ENCODE measurements around the gene GPR162.

Gene GPR162

DNA sequence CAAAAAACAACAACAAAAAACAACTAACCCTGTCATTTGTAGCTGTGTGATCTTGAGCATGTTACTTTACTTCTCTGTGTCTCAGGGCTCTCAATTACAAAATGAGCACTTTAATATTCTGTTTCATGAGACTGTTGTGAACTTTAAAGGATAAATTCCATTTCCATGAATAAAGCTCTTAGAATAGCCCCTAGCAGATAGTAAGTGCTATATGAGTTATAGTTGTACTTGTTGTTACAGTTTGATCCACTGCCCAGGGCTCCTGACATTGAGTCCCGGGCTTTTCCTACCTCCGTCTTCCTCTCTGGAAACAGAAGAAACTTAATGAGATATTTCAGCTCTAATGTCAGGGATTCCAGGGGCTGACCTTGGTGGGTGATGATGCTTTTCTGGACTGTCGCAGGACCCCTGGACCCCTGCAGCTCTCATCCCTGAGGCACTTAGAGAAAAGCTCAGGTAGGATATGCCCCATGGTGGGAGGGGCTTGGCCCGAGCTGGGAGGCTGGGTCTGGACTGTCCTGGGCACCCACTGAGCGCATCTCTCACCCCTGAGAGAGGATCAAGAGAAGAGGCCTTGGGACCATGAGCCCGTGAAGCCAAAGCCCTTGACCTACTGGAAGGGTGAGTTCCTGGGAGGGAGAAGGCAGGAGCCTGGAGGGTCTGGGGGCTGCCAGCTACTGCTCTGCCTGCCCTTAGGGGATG, 11.7 kb downstream of the GPR162 start:
- FAIRE-seq, result no peak
- DNase-seq (ENCODE audit: insufficient read length, low spot score), result no peak

DNA sequence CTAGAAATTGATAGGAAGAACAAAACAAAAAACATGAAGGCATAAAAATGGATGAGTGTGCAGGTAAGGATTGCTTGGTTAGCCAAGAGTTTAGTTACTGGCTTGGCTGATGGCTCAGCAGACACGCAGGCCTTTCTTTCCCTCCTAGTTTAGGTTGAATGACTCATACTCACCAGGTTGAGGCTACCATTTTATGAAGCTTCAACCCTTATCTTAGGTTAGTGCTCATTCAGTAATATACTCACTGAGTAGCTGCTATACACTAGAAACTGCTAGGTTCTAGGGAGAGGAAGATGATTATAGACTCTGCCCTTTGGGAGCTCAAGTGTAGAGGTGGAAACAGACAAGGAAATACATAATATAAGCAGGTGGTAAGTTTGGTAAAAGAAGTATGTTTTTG, 12.6 kb downstream of the GPR162 start:
- DNase-seq (ENCODE audit: insufficient read length, low spot score) (no peak), FAIRE-seq (no peak)

DNA sequence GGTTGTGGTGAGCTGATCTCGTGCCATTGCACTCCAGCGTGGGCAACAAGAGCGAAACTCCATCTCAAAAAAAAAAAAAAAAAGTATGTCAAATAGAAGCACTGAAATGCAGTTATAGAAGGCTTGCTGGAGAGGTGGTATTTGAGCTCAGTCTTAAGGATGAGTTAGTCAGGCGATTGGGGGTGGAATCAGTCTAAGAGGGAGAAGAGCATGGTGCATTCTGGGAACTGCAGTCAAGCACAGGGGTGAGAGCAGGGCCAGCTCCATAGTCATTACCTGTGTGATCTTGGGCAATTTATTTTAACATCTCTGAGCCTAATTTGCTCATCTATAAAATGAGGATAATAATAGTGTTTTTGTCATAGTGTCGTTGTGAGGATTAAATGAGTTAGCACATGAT, 13.3 kb downstream of the GPR162 start:
- DNase-seq (ENCODE audit: insufficient read length, low spot score), result no peak
- no peak for FAIRE-seq

DNA sequence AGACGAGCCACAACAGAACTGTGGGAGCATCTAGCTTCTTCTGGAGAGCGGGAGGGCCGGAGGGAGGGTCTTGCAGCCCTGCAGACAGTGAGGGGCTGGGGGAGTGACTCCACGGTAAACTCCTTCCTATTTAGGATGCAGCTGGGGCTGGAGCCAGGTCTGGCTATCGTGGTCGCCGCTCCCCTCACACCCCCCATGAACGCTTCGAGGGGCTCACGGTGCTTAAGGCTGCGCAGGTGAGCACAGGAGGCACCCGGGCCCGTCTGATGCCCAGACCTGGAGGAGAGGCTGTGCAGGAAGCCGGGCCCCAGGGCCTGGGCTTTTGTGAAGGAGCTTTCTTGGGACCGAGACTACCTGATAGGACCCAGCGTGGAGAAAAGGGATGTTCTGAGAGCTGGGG, 15.2 kb downstream of the GPR162 start:
- DNase-seq (ENCODE audit: insufficient read length, low spot score) (no peak), FAIRE-seq (no peak)

DNA sequence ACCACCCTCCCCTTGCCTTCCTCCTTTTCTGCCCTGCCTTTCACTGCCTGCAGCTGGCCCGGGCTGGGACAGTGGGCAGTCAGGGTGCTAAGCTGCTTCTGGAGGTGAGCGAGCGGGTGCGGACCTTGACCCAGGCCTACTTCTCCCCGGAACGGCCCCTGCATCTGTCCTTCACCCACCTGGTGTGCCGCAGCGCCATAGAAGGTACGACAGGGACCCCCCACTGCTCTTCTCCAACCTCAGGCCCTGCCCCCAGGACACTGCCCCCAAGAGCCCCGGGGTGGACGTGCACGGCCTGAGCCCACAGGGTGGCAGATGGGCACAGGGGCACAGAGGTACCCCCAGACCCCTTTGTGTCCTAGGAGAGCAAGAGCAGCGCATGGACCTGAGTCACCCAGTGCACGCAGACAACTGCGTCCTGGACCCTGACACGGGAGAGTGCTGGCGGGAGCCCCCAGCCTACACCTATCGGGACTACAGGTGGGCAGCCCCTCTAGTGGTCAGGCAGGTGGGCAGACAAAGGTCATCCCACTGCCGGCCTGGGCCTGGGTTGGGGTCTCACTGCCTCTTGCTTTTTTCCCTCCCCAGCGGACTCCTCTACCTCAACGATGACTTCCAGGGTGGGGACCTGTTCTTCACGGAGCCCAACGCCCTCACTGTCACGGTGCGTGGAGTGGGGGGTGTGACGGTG, 15.9 kb downstream of the GPR162 start:
- DNase-seq (ENCODE audit: insufficient read length, low spot score), result no peak

DNA sequence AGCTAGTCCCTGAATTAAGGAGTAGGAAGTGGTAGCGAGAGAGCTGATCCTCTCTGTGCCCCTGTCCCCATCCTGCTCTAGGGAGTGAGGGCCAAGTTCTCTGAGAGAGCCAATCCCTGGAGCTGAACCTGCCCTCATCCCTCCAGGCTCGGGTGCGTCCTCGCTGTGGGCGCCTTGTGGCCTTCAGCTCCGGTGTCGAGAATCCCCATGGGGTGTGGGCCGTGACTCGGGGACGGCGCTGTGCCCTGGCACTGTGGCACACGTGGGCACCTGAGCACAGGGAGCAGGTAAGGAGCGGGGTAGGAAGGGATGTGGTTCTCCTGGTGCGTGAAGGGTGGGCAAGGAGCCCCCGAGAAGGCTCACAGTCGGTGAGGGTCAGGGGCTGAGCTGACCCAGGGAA, 17.2 kb downstream of the GPR162 start:
- DNase-seq (ENCODE audit: insufficient read length, low spot score), result no peak
- no peak for FAIRE-seq

More for the DNA sequence above, 15.9 kb downstream of the GPR162 start:
- FAIRE-seq, result peak; percentile 4

DNA sequence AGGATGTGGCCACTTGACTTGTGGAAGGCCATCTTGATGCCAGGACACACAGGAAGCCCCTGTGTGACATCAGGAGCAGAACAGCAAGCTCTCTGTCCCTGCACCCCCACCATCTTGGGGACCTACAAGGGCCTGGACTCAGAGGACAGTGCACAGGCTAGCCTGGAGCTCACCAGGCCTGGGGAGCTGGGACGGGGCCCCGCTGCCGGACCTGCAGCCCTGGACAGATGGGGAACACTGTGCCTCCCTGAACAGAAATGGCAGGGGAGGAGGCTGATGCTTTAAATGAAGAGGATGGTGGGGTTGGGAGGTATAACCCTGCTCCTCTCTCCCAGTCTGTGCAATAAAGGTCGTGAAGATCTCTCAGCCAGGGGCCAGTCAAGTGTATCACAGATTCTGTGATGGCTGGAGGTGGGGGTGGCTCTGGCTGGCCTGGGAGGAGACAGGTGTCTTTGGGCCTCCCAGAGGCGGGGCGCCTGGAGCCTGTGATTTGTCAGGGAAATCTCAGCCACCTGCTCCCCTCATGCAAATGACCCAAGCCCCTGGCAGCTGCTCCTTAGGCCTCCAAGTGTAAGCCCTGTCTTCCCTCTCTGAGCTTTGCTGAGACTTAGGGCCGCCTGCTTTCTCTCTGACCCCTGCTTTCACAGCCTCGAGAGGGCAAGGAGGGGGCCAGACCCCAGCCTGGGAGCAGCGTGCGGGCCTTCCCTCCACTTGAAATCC, 18.0 kb downstream of the GPR162 start:
- FAIRE-seq, result no peak
- no peak for DNase-seq (ENCODE audit: insufficient read length, low spot score)

DNA sequence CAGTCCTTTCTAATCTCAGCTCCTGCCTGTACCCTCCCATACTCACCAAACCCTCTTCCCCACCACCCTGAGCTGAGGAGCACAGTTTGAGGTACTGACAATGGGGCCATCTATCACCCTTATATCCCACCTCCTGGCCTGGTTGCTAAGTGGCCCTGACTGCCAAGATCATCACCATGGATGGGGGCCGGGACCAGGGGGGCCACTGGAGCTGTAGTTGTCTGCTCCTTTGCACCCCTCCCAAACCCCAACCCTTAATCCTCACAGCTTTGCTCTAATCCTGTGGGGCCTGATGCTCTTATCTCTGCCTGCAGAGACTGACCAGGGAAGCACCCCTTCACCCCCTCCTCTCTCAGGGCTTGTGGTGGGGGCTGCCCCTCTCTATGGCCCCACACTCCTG, 18.7 kb downstream of the GPR162 start:
- DNase-seq (ENCODE audit: insufficient read length, low spot score), result no peak

DNA sequence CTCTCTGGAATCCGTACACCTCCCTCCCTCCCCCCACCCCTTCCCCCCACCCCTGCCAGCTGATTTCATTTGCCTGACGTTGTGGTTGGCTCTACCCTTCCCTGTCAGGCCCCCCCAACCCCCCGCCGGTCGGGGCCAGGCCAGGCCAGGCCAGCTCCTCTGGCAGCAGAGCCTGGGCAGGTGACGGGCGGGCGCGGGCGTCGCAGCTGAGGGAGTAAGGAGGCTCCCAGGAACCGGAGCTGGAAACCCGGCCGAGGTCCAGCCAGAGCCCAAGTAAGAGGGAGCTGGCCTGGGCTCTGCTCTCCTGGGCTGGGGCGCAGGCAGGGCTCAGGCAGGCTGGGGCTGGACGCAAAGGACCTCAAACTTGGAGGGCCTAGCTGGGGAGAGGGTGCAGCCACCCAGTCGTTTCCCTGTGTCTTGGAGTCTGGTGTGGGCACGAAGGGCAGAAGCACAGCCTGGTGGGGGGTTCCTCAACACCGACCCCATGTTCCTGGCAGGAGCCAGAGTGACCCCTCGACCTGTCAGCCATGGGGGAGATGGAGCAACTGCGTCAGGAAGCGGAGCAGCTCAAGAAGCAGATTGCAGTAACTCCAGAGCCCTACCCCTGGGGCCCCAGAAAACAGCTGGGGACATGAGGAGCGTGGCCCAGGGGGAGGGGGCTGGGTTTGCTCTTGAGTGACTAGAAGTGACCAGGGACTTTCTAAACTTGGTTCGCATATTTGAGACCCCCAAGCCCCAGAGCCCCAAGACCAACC, 19.3 kb downstream of the GPR162 start, which contains the start of gene GNB3:
Gene GNB3, plus strand, starts transcription at position 165 of the 755 bp plus-strand sequence. Its CDS starts 363 bp downstream, at position 528.
- FAIRE-seq, result no peak
- no peak for DNase-seq (ENCODE audit: insufficient read length, low spot score)

More for the DNA sequence above, 18.7 kb downstream of the GPR162 start:
- no peak for FAIRE-seq

DNA sequence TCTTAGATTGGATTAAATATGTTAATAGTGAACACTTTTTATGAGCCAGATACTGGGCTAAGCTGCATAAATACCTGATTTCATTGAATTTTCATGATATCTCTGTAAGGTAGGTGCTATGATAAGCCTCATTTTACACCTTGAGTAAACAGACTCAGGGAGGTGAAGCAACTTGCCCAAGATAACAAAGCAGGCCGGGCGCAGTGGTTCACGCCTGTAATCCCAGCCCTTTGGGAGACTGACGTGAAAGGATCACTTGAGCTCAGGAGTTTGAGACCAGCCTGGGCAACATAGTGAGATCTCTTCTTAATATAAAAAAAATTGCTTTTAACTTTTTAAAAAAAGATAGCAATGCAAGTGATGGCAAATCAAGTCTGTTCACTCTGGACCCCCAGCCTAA, 20.5 kb downstream of the GPR162 start:
- no peak for DNase-seq (ENCODE audit: insufficient read length, low spot score)
- no peak for FAIRE-seq

DNA sequence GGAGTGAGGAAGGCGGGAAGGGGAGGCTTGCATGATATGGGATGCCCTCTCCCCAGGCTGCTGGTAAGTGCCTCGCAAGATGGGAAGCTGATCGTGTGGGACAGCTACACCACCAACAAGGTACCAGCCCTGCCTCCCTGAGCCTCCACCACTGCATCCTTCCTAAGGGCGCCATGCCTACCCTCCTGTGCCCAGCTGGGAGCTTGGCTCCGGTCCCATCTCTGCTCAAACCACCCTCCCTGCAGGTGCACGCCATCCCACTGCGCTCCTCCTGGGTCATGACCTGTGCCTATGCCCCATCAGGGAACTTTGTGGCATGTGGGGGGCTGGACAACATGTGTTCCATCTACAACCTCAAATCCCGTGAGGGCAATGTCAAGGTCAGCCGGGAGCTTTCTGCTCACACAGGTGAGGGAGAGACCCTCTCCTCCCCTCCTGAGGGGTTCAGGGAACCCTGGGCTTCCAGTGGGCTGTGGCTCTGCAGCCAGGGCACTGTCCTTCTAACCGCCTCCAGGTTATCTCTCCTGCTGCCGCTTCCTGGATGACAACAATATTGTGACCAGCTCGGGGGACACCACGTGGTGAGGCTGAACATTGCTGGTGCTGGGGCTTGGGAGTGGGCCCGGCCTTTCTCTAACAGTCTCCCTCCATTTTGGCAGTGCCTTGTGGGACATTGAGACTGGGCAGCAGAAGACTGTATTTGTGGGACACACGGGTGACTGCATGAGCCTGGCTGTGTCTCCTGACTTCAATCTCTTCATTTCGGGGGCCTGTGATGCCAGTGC, 21.7 kb downstream of the GPR162 start:
- DNase-seq (ENCODE audit: insufficient read length, low spot score) (no peak), FAIRE-seq (no peak)

DNA sequence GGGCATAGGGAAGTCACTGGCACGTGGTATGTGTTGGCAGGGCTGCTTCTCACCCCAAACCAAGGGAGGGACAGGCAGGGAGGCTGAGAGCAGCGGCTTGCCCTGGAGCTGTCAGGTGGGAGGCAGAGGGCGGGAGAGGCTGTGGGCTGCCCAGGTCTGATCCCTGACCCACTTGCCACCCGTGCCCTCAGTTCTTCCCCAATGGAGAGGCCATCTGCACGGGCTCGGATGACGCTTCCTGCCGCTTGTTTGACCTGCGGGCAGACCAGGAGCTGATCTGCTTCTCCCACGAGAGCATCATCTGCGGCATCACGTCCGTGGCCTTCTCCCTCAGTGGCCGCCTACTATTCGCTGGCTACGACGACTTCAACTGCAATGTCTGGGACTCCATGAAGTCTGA, 23.8 kb downstream of the GPR162 start:
- DNase-seq (ENCODE audit: insufficient read length, low spot score), result no peak
- peak; percentile 58 for FAIRE-seq

DNA sequence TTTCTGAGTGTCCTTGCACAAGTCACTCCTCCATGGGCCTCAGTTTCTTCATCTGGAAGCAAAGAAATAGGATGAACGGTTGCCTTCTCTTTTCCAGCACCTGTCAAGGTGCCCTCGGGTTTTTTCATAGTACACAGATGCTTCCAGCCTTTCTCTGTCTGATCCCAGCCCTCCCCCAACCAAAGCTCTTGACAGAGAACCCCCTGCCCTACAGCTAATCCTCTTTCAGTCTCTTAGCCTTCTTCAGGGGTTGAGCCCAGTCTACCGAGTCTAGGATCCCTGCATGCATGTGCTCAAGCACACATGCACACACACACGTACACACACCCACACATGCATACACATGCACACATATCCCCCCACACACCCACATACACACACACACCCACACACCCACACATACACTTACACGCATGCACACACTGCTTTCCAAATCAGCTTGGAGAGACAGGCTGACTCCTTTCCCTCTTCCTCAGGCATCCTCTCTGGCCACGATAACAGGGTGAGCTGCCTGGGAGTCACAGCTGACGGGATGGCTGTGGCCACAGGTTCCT, 24.8 kb downstream of the GPR162 start:
- FAIRE-seq (peak; percentile 81), DNase-seq (ENCODE audit: insufficient read length, low spot score) (no peak)

DNA sequence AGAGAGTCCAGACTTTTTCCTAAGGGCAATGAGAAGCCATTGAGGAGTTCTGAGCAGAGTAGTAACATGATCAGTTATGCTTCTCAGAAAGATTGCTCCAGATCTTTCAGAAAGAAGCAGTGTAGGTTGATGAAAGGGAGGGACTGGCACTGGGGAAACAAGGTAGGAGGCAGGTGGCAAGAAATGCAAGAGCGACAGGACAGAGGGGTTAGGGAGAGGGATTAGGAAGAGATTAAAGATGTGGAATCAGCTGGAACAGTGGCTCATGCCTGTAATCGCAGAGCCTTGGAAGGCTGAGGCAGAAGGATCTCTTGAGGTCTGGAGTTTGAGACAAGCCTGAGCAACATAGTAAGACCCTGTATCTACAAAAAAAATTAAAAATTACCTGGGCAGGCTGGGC, 26.1 kb downstream of the GPR162 start:
- FAIRE-seq (no peak), DNase-seq (ENCODE audit: insufficient read length, low spot score) (no peak)

DNA sequence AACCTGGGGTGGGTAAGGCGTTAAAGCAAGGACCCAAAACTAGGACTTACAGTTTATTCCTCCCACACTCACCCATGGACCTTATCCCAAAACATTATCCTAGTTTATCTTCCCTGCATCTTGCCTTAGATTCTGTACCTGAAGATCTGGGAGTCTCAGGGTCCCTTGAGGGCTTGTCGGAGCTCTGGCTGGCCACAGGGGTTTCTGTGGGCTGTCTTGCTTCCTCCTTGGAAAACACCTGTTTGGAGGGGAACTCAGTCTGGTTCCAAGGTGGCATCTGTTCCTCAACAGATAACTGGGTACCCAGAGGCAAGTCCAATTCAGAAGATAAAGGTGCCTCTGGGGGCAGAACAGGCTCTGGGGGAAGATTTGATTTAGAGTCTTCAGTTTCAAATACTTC, 27.8 kb downstream of the GPR162 start:
- FAIRE-seq, result no peak
- DNase-seq (ENCODE audit: insufficient read length, low spot score), result no peak

DNA sequence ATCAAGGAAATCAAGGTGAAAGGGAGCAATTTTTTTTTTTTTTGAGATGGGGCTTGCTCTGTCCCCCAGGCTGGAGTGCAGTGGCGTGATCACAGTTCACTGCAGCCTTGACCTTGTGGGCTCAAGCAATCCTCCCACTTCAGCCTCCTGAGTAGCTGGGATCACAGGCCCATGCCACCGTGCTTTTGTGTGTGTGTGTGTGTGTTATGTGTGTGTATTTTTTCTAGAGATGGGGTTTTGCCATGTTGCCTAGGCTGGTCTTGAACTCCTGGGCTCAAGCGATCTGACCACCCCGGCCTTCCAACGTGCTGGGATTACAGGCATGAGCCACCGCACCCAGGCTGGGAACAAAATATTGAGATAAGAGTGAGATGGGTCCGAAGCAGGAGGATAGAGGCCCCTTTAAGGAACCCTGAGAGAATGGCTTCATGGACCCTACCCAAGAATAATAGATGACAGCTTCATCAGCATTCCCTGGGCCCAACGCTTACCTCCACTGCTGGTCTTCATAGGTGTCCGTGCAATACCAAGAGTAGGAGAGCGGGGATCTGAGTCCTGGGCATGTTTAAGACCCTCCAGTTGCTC, 28.4 kb downstream of the GPR162 start:
- no peak for FAIRE-seq
- no peak for DNase-seq (ENCODE audit: insufficient read length, low spot score)

DNA sequence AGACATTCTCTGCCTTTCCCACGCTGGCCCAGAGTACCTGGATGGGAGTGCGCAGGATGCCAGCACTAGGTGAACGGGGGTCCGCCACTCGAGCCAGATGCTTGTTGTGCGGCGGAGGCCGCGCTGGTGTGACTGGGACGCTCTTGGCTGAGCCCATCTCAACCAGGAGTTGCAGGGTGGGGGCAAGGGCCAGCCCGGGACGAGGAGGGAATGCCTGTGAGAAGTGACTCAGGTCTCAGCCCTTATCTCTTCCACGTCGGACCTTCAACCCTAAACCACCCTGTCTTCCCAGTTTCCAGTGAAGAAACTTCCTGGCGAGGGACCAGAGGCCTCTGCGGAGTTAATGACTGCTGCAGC, 29.2 kb downstream of the GPR162 start:
- FAIRE-seq, result no peak
- DNase-seq (ENCODE audit: insufficient read length, low spot score), result no peak

DNA sequence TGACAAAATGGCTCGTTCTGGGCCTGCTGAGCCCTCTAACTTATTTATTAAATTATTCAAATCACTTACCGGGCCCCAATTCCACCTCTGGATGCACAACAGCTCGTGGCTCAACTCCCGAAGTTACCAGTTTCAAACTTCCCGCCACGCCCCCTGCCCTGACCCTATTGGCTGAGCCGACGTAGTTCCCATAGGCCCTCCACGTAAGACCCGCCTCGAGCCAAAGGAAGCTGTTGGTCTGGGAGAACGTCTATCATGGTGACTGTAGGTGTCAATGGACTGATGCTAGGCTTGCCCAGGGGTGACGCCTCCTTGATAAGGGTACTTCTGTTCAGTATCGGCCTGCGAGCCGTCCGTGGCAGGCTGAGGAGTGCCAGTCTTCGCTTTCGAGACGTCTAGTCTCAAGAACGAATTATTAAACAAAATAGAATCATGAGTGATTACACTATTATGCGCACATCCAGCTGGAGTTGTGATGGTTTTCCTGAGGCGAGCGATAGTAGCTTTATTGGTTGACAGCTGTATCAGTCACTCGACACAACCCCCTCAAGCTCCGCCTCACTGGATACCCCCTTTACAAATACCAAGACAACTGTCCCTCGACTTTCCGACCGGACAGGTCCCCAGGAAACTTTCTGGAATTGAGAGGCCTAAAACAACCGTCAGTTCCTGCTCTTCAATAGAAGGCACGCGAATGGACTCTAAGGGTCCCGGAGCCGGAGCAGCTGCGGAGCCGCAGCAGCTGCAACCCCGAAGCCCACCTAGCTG, 29.7 kb downstream of the GPR162 start, which contains the start of gene CDCA3:
Gene CDCA3, minus strand, starts transcription at position 134 of the 768 bp plus-strand sequence. CDS start 334 bp downstream, outside the sequence.
- peak; percentile 99 for FAIRE-seq
- peak; percentile 100 for DNase-seq (ENCODE audit: insufficient read length, low spot score)
